ENCODE measurements around the gene DDX10. TPM values are rescaled to one million over a fixed set of nuclear protein-coding genes. Genes with fewer than 3 reads are reported as not detected.

The DDX10 gene
- total and polyA plus RNA-seq, 2 experiments from 2014 or later = 32.4 to 37.8 TPM

DNA sequence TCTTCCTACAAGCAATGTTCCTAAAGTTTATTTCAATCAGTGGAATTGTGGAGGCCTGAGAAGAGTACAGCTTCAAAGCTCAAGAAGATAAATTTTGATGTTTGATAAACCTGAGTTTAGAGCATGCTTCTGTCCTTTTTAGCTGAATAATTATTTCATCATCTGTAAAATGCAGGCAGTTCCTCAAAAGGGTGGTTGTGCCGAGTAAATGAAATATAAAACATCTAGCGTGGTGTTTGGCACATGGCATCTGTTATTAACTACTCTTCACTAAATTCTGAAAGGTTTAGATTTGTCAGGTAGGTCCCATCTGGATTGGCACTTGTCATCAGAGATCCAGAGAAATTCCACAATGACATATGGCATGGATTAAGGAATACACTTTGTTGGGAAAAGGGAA, 155.1 kb downstream of the DDX10 start:
- no peak for DNase-seq (ENCODE audit: low spot score)
- H3K27ac Mint-ChIP-seq = no peak overlapping the region
- peaks cover 8% of the 10 kb centered on the region; the same call in 2 of the 3 replicates for H3K4me1 Mint-ChIP-seq
- H3K9me2 ChIP-seq (ENCODE audit: insufficient read depth) = no peaks in the 10 kb centered on the region
- H3K4me3 Mint-ChIP-seq = no peak overlapping the region
- H3K4me2 ChIP-seq = no peak overlapping the region
- 0 out of 2 replicates have a peak, but pooled peaks cover 7% of the 10 kb centered on the region for H4K20me1 ChIP-seq (replicated peaks; ENCODE audit: insufficient read depth)
- TF ChIP-seq REST (IDR thresholded peaks at IDR 0.05; ENCODE audit: unreplicated experiment) (no peak), ZNF331 (CRISPR knock-in tag; IDR thresholded peaks at IDR 0.05; ENCODE audit: low read depth) (no peak), JUNB (IDR thresholded peaks at IDR 0.05; ENCODE audit: unreplicated experiment) (no peak), NANOG (IDR thresholded peaks at IDR 0.05; ENCODE audit: borderline replicate concordance) (no peak), CREB1 (CRISPR knock-in tag; IDR thresholded peaks at IDR 0.05; ENCODE audit: low read depth) (no peak), EZH2phosphoT487 (IDR thresholded peaks at IDR 0.05; ENCODE audit: unreplicated experiment) (no peak), ZNF114 (CRISPR knock-in tag; IDR thresholded peaks at IDR 0.05) (no peak), EZH2 (IDR thresholded peaks at IDR 0.05; ENCODE audit: low read depth, unreplicated experiment) (no peak), POLR2AphosphoS5 (IDR thresholded peaks at IDR 0.05; ENCODE audit: low read depth) (no peak), STAT1 (IDR thresholded peaks at IDR 0.05; ENCODE audit: unreplicated experiment) (no peak), ZNF462 (CRISPR knock-in tag; IDR thresholded peaks at IDR 0.05) (no peak)
- TF ChIP-seq, protein P1, sequence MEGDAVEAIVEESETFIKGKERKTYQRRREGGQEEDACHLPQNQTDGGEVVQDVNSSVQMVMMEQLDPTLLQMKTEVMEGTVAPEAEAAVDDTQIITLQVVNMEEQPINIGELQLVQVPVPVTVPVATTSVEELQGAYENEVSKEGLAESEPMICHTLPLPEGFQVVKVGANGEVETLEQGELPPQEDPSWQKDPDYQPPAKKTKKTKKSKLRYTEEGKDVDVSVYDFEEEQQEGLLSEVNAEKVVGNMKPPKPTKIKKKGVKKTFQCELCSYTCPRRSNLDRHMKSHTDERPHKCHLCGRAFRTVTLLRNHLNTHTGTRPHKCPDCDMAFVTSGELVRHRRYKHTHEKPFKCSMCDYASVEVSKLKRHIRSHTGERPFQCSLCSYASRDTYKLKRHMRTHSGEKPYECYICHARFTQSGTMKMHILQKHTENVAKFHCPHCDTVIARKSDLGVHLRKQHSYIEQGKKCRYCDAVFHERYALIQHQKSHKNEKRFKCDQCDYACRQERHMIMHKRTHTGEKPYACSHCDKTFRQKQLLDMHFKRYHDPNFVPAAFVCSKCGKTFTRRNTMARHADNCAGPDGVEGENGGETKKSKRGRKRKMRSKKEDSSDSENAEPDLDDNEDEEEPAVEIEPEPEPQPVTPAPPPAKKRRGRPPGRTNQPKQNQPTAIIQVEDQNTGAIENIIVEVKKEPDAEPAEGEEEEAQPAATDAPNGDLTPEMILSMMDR (conservative IDR thresholded peaks at IDR 0.05; ENCODE audit: low read depth in 2 of 2) = no peak
- TF ChIP-seq, protein P2, sequence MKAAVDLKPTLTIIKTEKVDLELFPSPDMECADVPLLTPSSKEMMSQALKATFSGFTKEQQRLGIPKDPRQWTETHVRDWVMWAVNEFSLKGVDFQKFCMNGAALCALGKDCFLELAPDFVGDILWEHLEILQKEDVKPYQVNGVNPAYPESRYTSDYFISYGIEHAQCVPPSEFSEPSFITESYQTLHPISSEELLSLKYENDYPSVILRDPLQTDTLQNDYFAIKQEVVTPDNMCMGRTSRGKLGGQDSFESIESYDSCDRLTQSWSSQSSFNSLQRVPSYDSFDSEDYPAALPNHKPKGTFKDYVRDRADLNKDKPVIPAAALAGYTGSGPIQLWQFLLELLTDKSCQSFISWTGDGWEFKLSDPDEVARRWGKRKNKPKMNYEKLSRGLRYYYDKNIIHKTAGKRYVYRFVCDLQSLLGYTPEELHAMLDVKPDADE (IDR thresholded peaks at IDR 0.05) = no peak
- 0 out of 2 replicates have a peak, but pooled peaks cover 3% of the 10 kb centered on the region for H3K4me1 ChIP-seq (ENCODE audit: insufficient read depth)
- no peaks in the 10 kb centered on the region for H3K36me3 Mint-ChIP-seq (ENCODE audit: low read depth)
- no peak for ATAC-seq
- no peak overlapping the region for H3K4me3 ChIP-seq
- no peaks in the 10 kb centered on the region for H3K27me3 Mint-ChIP-seq (ENCODE audit: insufficient read depth, low read depth, poor library complexity)
- no peaks in the 10 kb centered on the region for H3F3A ChIP-seq (replicated peaks; ENCODE audit: low read depth)
- no peaks in the 10 kb centered on the region for H3K27me3 ChIP-seq (ENCODE audit: insufficient read depth)
- H2AFZ ChIP-seq = no peak overlapping the region
- no peaks in the 10 kb centered on the region for H3K79me2 ChIP-seq (replicated peaks; ENCODE audit: insufficient read depth)
- H3K9me3 Mint-ChIP-seq = no peaks in the 10 kb centered on the region
- H3K27ac ChIP-seq (ENCODE audit: low read depth) = no peak overlapping the region
- H3K36me3 ChIP-seq (ENCODE audit: insufficient read depth) = no peaks in the 10 kb centered on the region
